PFSK-1 (cell line): ENCODE results near the gene LRRC46.

Experiments used
- FOXP2 ChIP-seq: optimal IDR thresholded peaks from 2 replicates; pipeline ENCODE3; 2011; ENCODE audit warnings: borderline replicate concordance, control low read depth, inconsistent platforms; ENCODE audit not compliant: insufficient read depth; ENCODE audit errors: extremely low read length, extremely low read depth
- POLR2AphosphoS5 ChIP-seq: IDR thresholded peaks from 2 replicates; pipeline ENCODE4 v1.6.1; 2012; ENCODE audit warnings: low read depth, mild to moderate bottlenecking, control low read depth, low read length, moderate library complexity
- SIN3A ChIP-seq: IDR thresholded peaks from 2 replicates; pipeline ENCODE4 v1.6.1; 2012; ENCODE audit warnings: mild to moderate bottlenecking, low read length, moderate library complexity, borderline replicate concordance; ENCODE audit not compliant: insufficient read depth
- TAF1 ChIP-seq: IDR thresholded peaks from 2 replicates; pipeline ENCODE4 v1.6.1; 2012; ENCODE audit warnings: low read length, control low read depth, borderline replicate concordance; ENCODE audit not compliant: insufficient read depth
- TF ChIP-seq, protein P1 (sequence below), 2 experiments: IDR thresholded peaks; 2 replicates each; pipeline versions ENCODE4 v1.6.1 to v1.8.0; 2011 to 2012; ENCODE audit warnings: low read depth in 2 of 2, low read length in 2 of 2, control low read depth in 1 of 2, inconsistent platforms in 1 of 2, mild to moderate bottlenecking in 1 of 2, moderate library complexity in 1 of 2; ENCODE audit not compliant: insufficient read depth in 1 of 2

DNA sequence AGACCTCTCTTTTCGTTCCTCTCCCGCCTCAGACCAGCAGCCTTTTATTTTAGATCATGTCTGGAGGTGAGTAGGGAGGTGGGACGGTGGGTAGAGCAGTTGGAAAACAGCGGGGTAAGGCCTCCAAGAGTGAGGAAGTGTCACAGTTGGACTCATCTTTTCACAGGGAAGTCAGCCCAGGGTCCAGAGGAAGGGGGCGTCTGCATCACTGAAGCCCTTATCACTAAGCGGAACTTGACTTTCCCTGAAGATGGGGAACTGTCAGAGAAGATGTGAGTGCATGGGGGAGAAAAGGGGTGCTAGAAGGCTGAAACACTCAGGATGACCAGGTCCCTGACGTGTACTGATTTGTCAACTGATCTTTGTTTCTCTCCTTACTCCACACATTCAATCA lies 461 bp downstream of the LRRC46 start:
- TF ChIP-seq SIN3A, result no peak
- no peak for TF ChIP-seq POLR2AphosphoS5
- TF ChIP-seq FOXP2, result no peak
- TF ChIP-seq, protein P1, sequence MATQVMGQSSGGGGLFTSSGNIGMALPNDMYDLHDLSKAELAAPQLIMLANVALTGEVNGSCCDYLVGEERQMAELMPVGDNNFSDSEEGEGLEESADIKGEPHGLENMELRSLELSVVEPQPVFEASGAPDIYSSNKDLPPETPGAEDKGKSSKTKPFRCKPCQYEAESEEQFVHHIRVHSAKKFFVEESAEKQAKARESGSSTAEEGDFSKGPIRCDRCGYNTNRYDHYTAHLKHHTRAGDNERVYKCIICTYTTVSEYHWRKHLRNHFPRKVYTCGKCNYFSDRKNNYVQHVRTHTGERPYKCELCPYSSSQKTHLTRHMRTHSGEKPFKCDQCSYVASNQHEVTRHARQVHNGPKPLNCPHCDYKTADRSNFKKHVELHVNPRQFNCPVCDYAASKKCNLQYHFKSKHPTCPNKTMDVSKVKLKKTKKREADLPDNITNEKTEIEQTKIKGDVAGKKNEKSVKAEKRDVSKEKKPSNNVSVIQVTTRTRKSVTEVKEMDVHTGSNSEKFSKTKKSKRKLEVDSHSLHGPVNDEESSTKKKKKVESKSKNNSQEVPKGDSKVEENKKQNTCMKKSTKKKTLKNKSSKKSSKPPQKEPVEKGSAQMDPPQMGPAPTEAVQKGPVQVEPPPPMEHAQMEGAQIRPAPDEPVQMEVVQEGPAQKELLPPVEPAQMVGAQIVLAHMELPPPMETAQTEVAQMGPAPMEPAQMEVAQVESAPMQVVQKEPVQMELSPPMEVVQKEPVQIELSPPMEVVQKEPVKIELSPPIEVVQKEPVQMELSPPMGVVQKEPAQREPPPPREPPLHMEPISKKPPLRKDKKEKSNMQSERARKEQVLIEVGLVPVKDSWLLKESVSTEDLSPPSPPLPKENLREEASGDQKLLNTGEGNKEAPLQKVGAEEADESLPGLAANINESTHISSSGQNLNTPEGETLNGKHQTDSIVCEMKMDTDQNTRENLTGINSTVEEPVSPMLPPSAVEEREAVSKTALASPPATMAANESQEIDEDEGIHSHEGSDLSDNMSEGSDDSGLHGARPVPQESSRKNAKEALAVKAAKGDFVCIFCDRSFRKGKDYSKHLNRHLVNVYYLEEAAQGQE (IDR thresholded peaks at IDR 0.05; ENCODE audit: insufficient read depth in 1 of 2, low read depth in 2 of 2, low read length in 2 of 2), result no peak
- no peak for TF ChIP-seq TAF1
